Measurements from ENCODE around the gene PPP2R5C.

The PPP2R5C gene

DNA sequence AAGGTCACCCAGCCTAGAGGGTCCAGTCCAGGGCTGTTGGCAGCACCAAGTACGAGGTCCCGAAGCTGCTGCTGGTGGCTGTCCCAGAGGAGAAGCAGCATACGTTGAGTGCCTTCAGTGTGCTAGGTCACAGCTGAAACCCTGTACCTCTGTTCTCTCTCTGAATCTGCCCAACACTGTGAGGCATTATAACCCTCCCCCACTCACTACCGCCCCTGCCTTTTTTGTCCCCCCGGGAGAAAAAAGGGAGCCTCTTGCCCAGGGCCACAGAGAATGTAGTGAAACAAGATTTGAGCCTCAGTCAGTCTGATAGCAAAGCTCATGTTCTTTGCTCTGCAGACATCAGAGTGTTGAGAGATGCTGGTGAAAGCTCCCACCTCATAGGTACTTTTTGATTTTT, 53.4 kb downstream of the PPP2R5C start:
- no peak for DNase-seq (ENCODE audit: low spot score)

DNA sequence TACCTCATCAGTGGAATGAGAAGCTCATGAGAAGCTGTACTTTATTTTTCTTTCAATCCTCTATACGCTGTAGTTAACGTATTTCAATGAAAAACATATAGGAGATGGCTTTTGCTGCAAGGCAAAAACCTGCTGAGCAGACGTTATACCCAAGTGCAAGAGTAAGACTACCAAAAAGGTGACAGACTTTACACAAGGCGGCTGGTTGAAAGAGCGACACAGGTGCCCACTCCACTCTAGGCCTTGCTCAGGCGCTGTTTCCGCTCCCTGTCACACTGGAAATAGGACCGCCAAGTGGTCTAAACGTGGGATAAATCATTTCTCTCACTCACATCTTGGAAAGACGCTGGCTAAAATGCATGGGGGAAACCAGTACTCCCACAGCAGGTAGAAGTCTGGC, 54.5 kb downstream of the PPP2R5C start:
- DNase-seq (ENCODE audit: low spot score): no peak

DNA sequence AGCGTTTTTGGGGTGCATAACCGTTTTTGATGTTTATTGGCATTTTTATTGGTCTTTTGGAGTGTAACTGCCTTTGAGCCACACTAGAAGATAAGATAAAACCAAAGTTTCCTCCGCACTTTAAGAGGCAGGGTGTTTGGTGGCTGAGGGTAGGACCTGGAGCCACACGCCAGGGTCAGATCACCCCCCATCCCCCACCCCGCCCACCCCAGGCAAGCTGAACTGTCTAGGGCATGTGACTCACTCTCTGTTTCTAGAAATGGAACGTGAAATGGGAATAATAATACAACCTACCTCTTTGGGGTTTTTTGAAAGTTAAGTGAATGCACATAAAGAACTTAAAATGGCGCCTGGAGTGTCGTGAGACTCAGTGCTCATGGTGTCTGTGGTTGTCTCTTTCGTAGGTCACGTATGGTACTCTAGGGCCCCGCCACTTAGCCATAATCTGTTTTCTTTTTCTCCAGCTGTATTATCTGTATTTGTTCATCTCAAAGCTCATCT, 56.0 kb downstream of the PPP2R5C start:
- DNase-seq (ENCODE audit: low spot score): no peak

DNA sequence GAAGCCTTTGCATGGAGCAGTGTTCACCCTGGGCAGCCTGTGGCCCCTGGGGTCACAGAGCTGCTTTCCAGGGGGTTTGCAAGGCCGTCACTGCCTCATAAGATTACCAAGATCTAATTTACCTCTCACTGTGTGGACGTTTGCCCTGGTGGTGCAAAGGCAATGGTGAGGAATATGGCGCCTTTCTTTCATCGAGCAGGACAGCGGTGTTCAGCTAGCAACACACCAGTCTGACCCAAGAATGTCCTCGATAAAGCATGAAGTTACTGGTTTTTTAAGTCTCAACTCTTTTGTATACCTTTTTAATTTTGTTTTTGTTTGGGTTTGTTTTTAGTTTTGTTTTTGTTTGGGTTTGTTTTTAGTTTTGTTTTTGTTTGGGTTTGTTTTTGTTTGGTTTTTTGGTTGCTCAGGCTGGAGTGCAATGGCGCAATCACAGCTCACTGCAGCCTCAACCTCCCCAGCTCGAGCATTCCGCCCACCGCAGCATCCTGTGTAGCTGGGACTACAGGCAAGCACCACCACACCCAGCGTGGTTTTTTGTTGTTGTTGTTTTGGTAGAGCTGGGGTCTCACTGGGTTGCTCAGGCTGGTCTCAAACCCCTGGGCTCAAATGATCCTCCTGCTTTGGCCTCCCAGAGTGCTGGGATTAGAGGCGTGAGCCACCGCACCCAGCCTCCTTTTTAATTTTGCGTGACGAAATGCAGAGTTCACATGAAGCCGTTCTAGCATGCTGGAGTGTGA, 57.9 kb downstream of the PPP2R5C start:
- DNase-seq (ENCODE audit: low spot score): no peak

DNA sequence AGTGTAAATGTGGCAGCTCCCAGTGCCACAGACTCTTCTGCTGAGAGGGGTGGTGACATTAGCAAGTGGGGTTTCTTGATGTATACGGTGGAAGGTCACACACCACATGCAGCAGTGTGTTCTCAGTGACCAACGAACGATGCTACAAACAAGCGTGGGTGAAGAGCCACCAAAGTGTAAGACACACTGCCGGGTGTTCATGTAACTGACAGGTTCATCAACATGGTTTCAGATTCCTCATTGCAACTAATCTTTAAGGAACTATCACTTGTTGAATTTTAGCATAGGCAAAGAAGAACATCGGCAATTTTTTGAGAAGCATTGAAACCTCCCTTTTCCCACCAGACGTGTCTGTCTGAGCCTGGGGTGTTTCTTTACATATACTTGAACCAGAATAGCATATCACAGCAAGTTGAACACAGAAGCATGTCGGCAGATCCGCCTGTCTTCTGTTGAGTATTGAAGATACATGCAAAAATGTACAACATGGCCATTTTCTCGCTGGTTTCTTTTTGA, 58.8 kb downstream of the PPP2R5C start:
- no peak for DNase-seq (ENCODE audit: low spot score)

DNA sequence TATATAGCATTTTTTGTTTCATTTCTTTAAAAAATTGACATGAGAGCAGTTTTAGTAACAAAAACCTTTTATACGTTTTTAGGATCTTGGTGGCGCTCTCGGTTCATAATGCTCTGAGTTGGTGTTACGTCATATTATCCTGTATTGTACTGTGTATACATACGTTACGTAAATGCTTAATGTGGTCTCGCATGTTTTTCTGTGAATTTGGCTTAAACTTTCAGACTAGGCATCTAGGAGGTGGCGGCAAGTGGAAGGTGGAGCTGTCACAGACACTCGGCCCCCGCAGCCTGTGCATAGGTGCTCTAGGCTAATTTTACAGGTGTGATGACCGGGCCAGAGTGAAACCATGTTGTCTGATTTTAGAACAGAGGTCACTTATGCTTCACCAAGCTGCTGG, 60.0 kb downstream of the PPP2R5C start:
- no peak for DNase-seq (ENCODE audit: low spot score)

DNA sequence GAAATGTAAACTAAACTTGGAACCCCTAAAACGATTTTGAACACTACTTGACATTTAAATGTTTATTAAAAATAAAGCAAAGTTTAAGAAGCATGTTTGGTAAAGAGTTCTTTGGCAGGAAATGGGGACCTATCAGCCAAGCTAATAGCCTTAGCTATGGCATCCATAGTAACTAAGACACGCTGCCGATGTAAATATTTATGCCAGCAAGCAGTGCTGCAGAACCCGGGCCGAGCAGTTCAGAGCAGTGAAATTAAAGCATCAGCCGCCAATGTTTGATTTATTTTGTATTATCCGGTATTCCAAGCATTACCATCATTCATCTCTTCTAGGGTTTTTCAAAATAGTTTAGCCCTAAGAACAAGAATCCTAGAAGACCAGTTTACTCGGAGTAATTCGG, 61.6 kb downstream of the PPP2R5C start:
- no peak for DNase-seq (ENCODE audit: low spot score)

DNA sequence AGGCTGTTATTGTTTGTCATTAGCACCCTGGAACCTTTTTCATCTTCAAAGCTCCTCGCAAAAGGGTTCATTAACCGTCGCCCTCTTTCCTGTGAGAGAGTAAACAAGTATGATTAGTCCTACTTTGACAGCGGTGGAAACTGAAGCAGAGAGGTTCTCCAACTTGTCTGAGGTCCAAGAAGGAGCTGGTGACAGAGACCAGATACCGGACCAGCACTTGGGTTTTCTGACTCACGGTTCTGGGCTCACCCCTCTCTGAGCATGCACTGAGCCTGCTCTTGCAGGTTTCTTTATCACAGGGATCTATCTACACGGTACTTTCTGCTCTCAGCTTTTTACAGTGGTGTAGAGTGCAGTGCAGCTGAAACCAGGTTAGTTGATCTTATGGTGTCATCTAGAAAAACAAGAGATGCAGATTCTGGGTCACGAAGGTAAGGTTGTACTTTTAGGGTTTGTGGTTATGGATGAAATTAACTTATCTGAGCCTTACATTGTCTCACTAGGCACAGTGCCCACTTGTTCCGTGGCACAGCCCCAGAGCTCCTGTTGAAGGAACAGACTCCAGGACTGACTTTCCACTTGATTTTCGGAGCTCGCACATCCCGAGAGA, 62.1 kb downstream of the PPP2R5C start:
- no peak for DNase-seq (ENCODE audit: low spot score)

DNA sequence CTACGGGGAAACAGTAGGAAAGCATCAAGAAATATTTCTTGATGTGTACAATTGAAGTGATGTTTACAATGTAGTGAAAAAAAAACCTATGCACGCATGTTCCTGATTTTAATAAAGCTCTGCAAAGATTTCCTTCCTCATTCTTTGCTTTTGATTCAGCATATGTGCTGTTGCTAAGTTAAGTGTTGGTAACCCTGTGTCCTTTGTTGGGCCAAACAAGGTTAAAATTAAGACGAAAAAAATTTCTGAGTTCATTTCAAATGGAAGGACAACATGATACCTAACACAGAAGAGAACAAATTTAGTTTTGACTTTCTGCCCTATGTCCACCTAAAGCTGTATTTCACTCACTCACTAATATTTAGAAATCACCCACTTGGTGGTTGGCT, 62.8 kb downstream of the PPP2R5C start:
- DNase-seq (ENCODE audit: low spot score): no peak

DNA sequence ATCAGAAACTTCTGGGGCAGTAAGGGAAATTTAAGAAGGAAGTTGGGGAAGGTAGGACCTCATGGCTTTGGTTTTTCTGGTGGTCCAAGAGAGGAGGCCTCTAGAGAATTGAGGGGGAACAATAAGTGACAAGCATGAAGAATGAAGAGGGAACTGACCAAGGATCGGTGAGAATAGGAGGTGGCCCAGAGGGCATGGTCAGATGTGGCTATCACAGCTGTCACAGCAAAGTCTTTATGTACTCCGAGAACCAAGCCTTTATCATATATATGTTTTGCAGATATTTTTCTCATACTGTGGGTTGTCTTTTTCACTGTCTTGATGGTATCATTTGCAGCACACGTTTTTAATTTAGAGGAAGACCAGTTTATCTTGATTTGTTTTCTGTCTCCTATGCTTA, 64.3 kb downstream of the PPP2R5C start:
- DNase-seq (ENCODE audit: low spot score): no peak

DNA sequence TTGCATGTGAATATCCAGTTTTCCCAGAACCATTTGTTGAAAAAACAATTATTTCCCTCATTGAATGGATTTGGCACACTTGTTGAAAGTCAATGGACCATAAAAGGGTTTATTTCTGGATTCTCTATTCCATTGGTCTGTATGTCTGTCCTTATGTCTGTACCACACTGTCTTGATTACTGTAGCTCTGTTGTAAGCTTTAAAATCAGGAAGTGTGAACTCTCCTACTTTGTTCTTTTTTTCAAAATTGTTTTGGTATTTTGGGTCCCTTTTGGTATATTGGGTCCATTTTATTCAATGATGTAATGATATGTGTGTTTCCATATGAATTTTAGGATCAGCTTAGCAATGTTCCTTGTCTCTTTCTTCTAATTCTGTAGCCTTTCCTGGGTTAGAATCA, 64.8 kb downstream of the PPP2R5C start:
- DNase-seq (ENCODE audit: low spot score): no peak

DNA sequence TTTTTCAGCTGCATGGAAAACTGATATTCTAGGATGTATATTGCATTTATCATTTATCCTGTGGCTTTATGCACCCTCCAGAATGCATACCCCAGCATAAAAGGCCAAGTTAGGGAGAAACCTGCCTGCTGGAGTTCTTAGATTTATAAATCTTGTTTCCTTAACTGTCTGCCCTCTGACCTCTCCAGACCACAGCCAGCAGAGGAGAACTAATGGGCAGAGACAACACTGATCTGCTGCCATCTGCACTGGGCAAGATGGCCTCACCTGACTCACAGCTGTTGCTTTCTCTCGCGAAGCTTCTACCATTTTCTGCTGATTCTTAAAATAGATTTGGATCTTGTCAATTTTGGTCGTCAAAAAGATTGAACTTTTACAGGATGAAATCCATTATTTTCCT, 65.8 kb downstream of the PPP2R5C start:
- no peak for DNase-seq (ENCODE audit: low spot score)

DNA sequence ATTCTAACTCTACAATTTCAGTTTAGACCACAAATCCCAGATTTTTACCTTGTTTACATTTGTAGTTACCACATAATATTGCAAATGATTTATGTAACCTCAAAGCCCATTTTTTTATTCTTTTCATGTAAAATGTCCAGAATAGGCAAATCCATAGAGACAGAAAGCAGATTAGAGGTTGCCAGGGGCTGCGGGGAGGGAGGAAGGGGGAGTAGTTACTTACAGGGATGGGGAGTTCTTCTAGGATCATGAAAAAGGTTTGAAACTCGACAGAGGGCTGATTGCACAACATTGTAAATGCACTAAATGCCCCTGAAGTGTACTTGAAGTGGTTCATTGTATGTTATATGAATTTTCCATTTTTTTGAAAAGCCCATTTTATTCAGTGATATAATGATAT, 66.5 kb downstream of the PPP2R5C start:
- no peak for DNase-seq (ENCODE audit: low spot score)

DNA sequence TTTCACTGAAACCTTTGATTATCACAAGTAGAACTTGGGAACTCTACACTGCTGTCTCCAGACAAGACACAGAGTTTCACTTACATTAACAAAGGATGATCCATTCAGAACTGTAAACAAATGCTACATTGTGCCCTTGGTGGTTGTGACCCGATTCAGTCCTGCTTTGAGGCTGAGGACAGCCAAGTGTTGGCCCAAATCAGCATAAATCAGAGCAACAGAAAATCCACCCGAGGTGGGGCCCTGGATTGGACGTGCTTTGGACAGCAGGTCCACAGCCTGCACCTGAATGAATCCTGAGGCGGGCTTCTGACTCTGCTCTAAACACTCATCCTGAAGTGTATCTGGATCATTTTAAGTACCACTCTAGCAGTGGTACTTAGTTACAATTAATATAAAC, 68.8 kb downstream of the PPP2R5C start:
- no peak for DNase-seq (ENCODE audit: low spot score)

DNA sequence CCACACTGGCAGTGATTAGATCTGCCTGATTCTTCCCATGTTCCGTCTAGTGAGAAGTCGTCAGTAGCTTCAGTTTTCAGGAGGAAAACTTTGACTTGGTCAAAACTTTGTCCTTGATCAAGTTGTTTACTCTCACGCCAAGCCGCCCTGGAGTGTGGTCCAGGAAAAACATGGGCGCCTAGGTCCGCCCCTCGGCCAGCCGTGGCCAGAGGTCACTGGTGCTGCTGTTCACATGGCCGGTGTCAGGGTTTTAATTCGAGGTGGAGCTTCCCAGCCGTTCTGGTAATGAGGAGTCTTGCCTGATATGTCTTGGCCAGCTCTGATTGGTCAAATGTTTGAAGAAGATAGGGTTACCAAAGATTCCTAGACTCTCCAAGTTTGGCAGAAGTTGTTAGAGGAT, 71.5 kb downstream of the PPP2R5C start:
- no peak for DNase-seq (ENCODE audit: low spot score)

DNA sequence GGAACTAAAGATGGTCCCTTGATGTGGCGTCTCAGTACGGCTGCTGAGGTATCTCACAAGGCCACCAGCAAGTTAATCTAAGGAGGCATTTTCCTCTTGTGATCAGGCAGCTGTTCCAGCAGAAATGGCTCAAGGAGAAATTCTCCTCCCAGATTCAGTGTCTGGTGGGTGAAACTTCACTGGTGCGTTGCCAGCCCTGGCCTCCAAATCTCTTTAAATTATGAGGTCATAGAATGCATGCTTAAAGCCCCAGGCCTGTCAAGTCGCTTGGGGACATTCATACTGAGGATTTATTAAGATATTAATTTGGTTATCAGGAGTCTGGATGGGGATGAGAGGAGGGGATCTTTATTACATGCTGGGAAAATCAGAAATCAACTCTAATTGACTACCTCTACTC, 72.9 kb downstream of the PPP2R5C start:
- DNase-seq (ENCODE audit: low spot score): no peak

DNA sequence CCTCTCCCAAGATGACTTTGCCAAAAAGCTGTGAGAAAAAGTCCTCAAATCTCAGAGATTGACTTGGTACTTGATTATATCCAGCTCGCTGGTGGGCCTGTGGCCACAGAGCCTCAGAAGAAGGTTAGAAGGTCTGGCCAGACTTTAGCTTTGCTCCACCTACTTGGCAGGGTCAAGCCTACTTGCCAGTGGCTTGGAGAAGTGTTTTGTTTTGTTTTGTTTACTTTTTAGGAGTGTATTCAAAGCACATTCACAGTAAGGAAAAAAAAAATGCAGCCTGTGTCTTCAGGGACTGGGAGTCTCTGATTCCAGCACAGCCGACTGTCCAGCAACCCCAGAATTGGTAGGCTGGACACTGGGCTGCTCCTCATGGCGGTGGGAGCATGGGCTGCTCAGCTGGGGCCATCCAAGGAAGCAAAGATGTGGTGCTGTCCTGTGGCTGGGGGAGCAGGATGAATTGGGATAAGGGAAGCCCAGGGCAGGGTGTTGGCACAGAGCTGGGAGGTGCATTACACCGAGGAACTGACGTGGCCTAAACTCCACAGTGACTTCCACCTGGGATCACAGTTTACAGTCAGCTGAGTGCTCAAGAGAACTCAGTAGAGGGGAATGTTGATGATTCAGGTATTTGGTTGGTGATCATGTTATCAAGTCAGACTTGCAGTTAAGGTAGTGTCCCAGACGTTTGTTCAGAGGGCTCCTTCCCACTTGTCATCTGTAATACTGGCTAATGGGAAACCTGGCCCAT, 73.5 kb downstream of the PPP2R5C start:
- no peak for DNase-seq (ENCODE audit: low spot score)

DNA sequence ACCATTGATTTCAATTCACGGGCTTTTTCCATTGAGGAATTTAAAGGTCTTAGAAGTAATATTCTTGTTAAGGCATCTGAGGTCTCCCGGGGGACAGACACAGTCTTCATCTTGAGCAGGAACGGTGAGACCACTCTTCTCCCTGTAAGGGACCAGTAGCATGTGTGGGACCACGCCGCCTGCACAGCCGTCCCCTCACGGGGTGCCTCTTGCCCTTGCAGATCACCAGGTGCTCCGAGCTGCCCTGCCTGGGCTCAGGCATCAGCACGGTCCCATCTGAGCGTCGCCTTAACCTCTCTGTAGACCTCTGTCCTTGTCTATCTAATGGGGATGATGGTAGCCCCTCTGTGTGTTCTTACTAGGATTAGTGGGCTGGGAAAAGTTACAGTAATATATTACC, 74.1 kb downstream of the PPP2R5C start:
- no peak for DNase-seq (ENCODE audit: low spot score)

DNA sequence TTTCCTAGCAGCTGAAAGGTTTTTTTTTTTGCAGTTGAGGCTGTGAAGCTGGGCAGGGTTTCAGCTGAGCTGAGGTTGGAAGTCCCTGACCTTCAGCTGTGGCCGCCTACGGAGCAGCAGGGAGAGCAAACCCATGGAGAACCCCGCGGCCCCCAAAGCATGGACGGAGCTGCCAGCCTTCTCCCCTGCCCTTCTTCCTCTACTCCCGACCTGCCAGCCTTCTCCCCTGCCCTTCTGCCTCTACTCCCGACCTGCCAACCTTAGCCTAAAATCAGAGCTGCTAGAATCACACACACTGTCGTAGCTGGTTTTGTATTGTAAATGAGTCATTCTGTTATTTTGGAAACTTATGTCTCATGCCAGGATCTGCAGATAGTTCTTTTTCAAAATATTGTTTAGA, 74.6 kb downstream of the PPP2R5C start:
- DNase-seq (ENCODE audit: low spot score): no peak

DNA sequence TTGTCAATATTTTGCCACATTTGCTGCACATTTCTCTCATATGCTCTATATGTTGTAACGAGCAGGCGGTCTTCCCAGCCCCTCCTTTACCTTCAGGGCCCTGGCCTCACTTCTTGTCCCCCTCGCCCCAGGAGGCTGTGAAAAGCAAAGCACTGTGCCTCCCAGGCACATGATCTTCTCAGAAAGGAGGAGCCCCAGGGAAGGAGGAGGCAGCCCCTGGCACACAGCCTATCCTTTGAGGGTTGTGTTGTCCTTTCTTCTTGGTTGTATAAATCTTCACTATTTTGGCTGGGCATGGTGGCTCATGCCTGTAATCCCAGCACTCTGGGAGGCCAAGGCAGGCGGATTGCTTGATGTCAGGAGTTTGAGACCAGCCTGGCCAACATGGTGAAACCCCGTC, 77.0 kb downstream of the PPP2R5C start:
- no peak for DNase-seq (ENCODE audit: low spot score)

DNA sequence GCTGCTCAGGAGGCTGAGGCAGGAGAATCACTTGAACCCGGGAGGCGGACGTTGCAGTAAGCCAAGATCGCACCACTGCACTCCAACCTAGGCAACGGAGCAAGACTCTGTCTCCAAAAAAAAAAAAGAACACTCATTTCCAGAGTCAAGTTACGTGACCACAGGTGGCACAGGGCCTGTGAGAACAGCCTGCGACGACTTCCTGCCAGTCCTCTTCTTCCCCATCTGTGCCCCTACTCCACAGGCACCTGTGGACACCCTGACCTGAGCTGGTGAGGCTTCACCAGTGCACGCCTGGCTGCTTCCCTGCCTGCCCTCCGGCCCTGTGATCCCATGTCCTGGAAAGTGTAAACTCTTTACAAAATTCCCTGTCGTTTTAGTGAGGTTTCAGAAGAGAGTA, 77.7 kb downstream of the PPP2R5C start:
- DNase-seq (ENCODE audit: low spot score): no peak

DNA sequence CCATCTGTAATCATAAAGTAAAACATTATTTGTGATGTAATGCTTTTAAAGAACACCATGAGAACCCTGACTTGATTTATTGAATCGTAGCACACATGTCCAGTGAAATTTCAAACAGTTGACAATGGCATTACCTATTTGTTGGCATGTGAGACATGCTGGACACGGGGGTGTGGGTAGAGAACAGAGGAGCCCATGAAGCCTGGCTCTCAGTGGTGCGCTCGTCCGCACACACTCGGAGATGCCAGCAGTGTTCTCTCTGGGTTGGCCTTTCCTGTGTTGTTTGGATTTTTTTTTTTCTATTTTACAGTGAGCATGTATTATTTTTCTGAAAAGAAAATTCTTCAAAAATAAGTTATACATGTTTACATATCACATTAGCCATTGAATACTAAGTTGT, 78.2 kb downstream of the PPP2R5C start:
- no peak for DNase-seq (ENCODE audit: low spot score)

Data from SW480 (cell line).